HL-60 (cell line): Measurements from ENCODE around the gene UBALD1.

ENCODE experiments used
- GABPA ChIP-seq: IDR thresholded peaks from 2 replicates; pipeline ENCODE4 v1.6.1; 2012; ENCODE audit warnings: low read depth
- POLR2AphosphoS5 ChIP-seq: IDR thresholded peaks from 2 replicates; pipeline ENCODE4 v1.6.1; 2012; ENCODE audit warnings: low read depth
- REST ChIP-seq: IDR thresholded peaks from 2 replicates; pipeline ENCODE4 v1.6.1; 2012; ENCODE audit warnings: low read depth; ENCODE audit not compliant: insufficient replicate concordance
- SPI1 ChIP-seq: IDR thresholded peaks from 2 replicates; pipeline ENCODE4 v1.6.1; 2012; ENCODE audit warnings: low read depth, mild to moderate bottlenecking, borderline replicate concordance
- TF ChIP-seq, protein P1 (sequence below): IDR thresholded peaks from one replicate; pipeline ENCODE4 v1.5.1; 2011; ENCODE audit warnings: low read length, control low read depth, inconsistent platforms; ENCODE audit not compliant: insufficient read depth

- TF ChIP-seq POLR2AphosphoS5 (no peak), GABPA (no peak), REST (no peak), SPI1 (no peak)
- TF ChIP-seq, protein P1, sequence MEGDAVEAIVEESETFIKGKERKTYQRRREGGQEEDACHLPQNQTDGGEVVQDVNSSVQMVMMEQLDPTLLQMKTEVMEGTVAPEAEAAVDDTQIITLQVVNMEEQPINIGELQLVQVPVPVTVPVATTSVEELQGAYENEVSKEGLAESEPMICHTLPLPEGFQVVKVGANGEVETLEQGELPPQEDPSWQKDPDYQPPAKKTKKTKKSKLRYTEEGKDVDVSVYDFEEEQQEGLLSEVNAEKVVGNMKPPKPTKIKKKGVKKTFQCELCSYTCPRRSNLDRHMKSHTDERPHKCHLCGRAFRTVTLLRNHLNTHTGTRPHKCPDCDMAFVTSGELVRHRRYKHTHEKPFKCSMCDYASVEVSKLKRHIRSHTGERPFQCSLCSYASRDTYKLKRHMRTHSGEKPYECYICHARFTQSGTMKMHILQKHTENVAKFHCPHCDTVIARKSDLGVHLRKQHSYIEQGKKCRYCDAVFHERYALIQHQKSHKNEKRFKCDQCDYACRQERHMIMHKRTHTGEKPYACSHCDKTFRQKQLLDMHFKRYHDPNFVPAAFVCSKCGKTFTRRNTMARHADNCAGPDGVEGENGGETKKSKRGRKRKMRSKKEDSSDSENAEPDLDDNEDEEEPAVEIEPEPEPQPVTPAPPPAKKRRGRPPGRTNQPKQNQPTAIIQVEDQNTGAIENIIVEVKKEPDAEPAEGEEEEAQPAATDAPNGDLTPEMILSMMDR = no peak
Measured at GRCh38 chr16:4566144-4566543, 48.5 kb downstream of the UBALD1 start.
